Choroid plexus epithelial cell (primary cell): ENCODE measurements around the gene GABRA4.

ENCODE experiments used
- DNase-seq: peaks from one replicate; pipeline ENCODE4 v3.0.0-alpha.2; 2010; ENCODE audit warnings: low read depth
- H3K4me3 ChIP-seq: 2 replicates; pipeline ENCODE4 v1.5.1; 2011; ENCODE audit warnings: low read depth, mild to moderate bottlenecking, control low read depth, low read length, moderate library complexity
- TF ChIP-seq, protein P1 (sequence below): conservative IDR thresholded peaks from 2 replicates; pipeline ENCODE4 v1.5.1; 2011; ENCODE audit warnings: low read depth, mild to moderate bottlenecking, control low read depth, inconsistent platforms, low read length, moderate library complexity

Gene GABRA4

GRCh38 chr4:46922205-46922604 lies 71.2 kb downstream of the GABRA4 start:
- H3K4me3 ChIP-seq = no peak overlapping the region
- TF ChIP-seq, protein P1, sequence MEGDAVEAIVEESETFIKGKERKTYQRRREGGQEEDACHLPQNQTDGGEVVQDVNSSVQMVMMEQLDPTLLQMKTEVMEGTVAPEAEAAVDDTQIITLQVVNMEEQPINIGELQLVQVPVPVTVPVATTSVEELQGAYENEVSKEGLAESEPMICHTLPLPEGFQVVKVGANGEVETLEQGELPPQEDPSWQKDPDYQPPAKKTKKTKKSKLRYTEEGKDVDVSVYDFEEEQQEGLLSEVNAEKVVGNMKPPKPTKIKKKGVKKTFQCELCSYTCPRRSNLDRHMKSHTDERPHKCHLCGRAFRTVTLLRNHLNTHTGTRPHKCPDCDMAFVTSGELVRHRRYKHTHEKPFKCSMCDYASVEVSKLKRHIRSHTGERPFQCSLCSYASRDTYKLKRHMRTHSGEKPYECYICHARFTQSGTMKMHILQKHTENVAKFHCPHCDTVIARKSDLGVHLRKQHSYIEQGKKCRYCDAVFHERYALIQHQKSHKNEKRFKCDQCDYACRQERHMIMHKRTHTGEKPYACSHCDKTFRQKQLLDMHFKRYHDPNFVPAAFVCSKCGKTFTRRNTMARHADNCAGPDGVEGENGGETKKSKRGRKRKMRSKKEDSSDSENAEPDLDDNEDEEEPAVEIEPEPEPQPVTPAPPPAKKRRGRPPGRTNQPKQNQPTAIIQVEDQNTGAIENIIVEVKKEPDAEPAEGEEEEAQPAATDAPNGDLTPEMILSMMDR = no peak
- DNase-seq = no peak

- DNase-seq = no peak
- H3K4me3 ChIP-seq = no peak within 1 kb of the TSS
- TF ChIP-seq, protein P1 = no peak
These were observed 84.3 kb downstream of the GABRA4 start, which contains the start of gene COX7B2 for GRCh38 chr4:46909078-46909477. Gene COX7B2 (minus strand): TSS chr4:46909245. CDS start chr4:46735192, 174,053 bp downstream.

- H3K4me3 ChIP-seq = no peak overlapping the region
- TF ChIP-seq, protein P1 = no peak
- no peak for DNase-seq
These were observed 85.2 kb downstream of the GABRA4 start for GRCh38 chr4:46908148-46908547.

- H3K4me3 ChIP-seq = no peak overlapping the region
- DNase-seq = no peak
- TF ChIP-seq, protein P1 = no peak
These were observed 93.3 kb downstream of the GABRA4 start for GRCh38 chr4:46900082-46900481.

DNA sequence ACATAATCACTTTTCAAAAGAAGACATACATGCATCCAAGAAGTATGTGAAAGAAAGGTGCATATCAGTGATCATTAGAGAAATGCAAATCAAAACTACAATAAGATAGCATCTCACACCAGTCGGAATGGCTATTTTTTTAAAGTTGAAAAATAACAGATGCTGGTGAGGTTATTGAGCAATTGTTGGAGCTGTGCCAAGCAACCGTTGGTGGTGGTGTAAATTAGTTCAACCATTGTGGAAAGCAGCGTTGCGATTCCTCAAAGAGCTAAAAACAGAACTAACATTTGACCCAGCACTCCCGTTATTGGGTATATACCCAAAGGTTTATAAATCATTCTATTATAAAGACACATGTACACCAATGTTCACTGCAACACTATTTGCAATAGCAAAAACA lies 98.6 kb downstream of the GABRA4 start:
- DNase-seq = peak; percentile 3
- H3K4me3 ChIP-seq = no peak overlapping the region
- TF ChIP-seq, protein P1 = no peak

GRCh38 chr4:46890056-46890455 lies 103.3 kb downstream of the GABRA4 start:
- no peak overlapping the region for H3K4me3 ChIP-seq
- no peak for DNase-seq
- TF ChIP-seq, protein P1 = no peak

- TF ChIP-seq, protein P1 = no peak
- no peak for DNase-seq
- H3K4me3 ChIP-seq = no peak overlapping the region
These were observed 104.0 kb downstream of the GABRA4 start for GRCh38 chr4:46889410-46889809.
